GM12801 (cell line): Measurements from ENCODE around the gene SNN.

ENCODE experiments used
- CTCF ChIP-seq: IDR thresholded peaks from one replicate; pipeline ENCODE4 v1.5.1; 2011; ENCODE audit warnings: control low read depth; ENCODE audit not compliant: insufficient read length; ENCODE audit errors: extremely low read depth

Gene SNN

GRCh38 chr16:11630046-11630767, 38.0 kb upstream of the SNN start:
- no peak for TF ChIP-seq CTCF

GRCh38 chr16:11630768-11631056, 37.5 kb upstream of the SNN start:
- no peak for TF ChIP-seq CTCF

- no peak for TF ChIP-seq CTCF
Measured at GRCh38 chr16:11631214-11631613, 37.0 kb upstream of the SNN start.

- no peak for TF ChIP-seq CTCF
Measured at GRCh38 chr16:11632455-11632939, 35.8 kb upstream of the SNN start.

- no peak for TF ChIP-seq CTCF
Measured at GRCh38 chr16:11633113-11633512, 35.1 kb upstream of the SNN start.

- TF ChIP-seq CTCF: no peak
Measured at GRCh38 chr16:11634312-11634711, 33.9 kb upstream of the SNN start.

- TF ChIP-seq CTCF: no peak
Measured at GRCh38 chr16:11635113-11635652, 33.1 kb upstream of the SNN start.
